CD4-positive, alpha-beta T cell (primary cell): ENCODE data around the gene PLLP. TPM values are rescaled to one million over a fixed set of nuclear protein-coding genes. Genes with fewer than 3 reads are reported as not detected.

ENCODE experiments used
- ATAC-seq: fragments of 200-7000 bp; cut with Tn5 transposase; one replicate; pipeline ENCODE4 v1.10.0; 2022; ENCODE audit warnings: mild to moderate bottlenecking; ENCODE audit not compliant: poor library complexity
- CTCF ChIA-PET: fragments of 350-600 bp; sonication (Branson Sonifier 250); formaldehyde crosslinking; loops from one replicate; lab custom pipeline; 2021; ENCODE audit warnings: antibody characterized with exemption, inconsistent platforms; lab: Charles Lee
- POLR2A ChIA-PET: fragments of 350-600 bp; sonication (Branson Sonifier 250); formaldehyde crosslinking; loops from one replicate; lab custom pipeline; 2021; ENCODE audit warnings: antibody characterized with exemption, inconsistent platforms; lab: Charles Lee
- DNase-seq, 14 experiments: peaks; one replicate each; pipeline ENCODE4 v3.0.0-alpha.2; 2013 to 2020; ENCODE audit warnings: mixed read lengths in 2 of 14
- H3K27ac ChIP-seq, 2 donors: one replicate each; pipeline versions ENCODE4 v1.5.1 to v1.7.0; 2013; ENCODE audit warnings: low read length in 2 of 2, low read depth in 1 of 2, mild to moderate bottlenecking in 1 of 2
- H3K27me3 ChIP-seq, 2 experiments: 1 replicate in 1 of 2; 2 replicates in 1 of 2; pipeline versions ENCODE4 v1.6.1 to v1.7.0; 2013; ENCODE audit warnings: low read length in 2 of 2, control low read depth in 1 of 2, mild to moderate bottlenecking in 1 of 2, moderate library complexity in 1 of 2; ENCODE audit not compliant: insufficient read depth in 2 of 2, control insufficient read depth in 1 of 2
- H3K36me3 ChIP-seq: one replicate; pipeline ENCODE4 v1.6.1; 2013; ENCODE audit warnings: low read length, control low read depth; ENCODE audit not compliant: insufficient read depth
- H3K4me1 ChIP-seq: one replicate; pipeline ENCODE4 v1.6.1; 2013; ENCODE audit warnings: low read length, control low read depth; ENCODE audit not compliant: insufficient read depth
- H3K4me3 ChIP-seq: one replicate; pipeline ENCODE4 v1.5.1; 2013; ENCODE audit warnings: mild to moderate bottlenecking, low read length, moderate library complexity
- H3K9me3 ChIP-seq, 2 experiments: 1 replicate in 1 of 2; 2 replicates in 1 of 2; pipeline versions ENCODE4 v1.6.1 to v1.7.0; 2013; ENCODE audit warnings: low read length in 2 of 2, mild to moderate bottlenecking in 2 of 2, control low read depth in 1 of 2, moderate library complexity in 1 of 2; ENCODE audit not compliant: control insufficient read depth in 1 of 2, insufficient read depth in 1 of 2
- H3K27ac Mint-ChIP-seq: one replicate; pipeline ENCODE4 v1.8.0; 2020; ENCODE audit warnings: mixed read lengths
- H3K27me3 Mint-ChIP-seq: one replicate; pipeline ENCODE4 v1.8.0; 2021; ENCODE audit warnings: mixed read lengths
- H3K36me3 Mint-ChIP-seq: one replicate; pipeline ENCODE4 v1.8.0; 2021; ENCODE audit warnings: low read depth, mixed read lengths
- H3K4me1 Mint-ChIP-seq: one replicate; pipeline ENCODE4 v1.8.0; 2021; ENCODE audit warnings: low read depth, mixed read lengths
- H3K4me3 Mint-ChIP-seq: one replicate; pipeline ENCODE4 v1.8.0; 2020; ENCODE audit warnings: mild to moderate bottlenecking, mixed read lengths
- H3K9me3 Mint-ChIP-seq: one replicate; pipeline ENCODE4 v1.8.0; 2020; ENCODE audit warnings: mixed read lengths
- intact Hi-C, 2 experiments: fragments of 100-400 bp; cut with DNase I in 1 of 2; cut with micrococcal nuclease in 1 of 2; formaldehyde crosslinking; loops; one replicate each; pipeline versions ENCODE4 v1.15.1 to v1.9.0; 2023 to 2025; cut with DNase I, micrococcal nuclease
- total RNA-seq, 174 experiments: library from RNA in 2 of 174; stranded (reverse) in 2 of 174; gene quantifications; one replicate each; pipeline ENCODE4 v1.2.3 and lab custom pipeline; 2021 to 2026
- TF ChIP-seq, protein P1 (sequence below): fragments of 200-600 bp; IDR thresholded peaks from one replicate; pipeline ENCODE4 v1.8.0; 2022; ENCODE audit warnings: antibody characterized with exemption, mild to moderate bottlenecking

PLLP gene
- total RNA-seq, 2 experiments from 2014 or later: 1.8 to 2.5 TPM

- H3K36me3 ChIP-seq: no peaks in the 10 kb centered on the region
- H3K4me1 ChIP-seq: peaks cover 54% of the 10 kb centered on the region
- peak overlapping the region; percentile 50 to 79 for H3K27ac ChIP-seq
- peak; percentile 91 for ATAC-seq
- peak overlapping the region; percentile 58 for H3K4me3 ChIP-seq
- no peaks in the 10 kb centered on the region for H3K9me3 ChIP-seq
- CTCF ChIA-PET: interaction anchor here (0.7 to 4.5 kb wide), 16 partner anchors 9 to 237 kb away, joined by 3 to 72 read pairs (median 5); partner anchors contain the start of genes ARL2BP, CCDC102A, CIAPIN1 and COQ9
- H3K27ac Mint-ChIP-seq: no peak overlapping the region
- H3K36me3 Mint-ChIP-seq: no peaks in the 10 kb centered on the region
- no peaks in the 10 kb centered on the region for H3K9me3 Mint-ChIP-seq
- intact Hi-C loops: loop anchor here (1.0 to 5.0 kb wide), 10 partner anchors 16 to 432 kb away; partner anchors contain the start of genes ARL2BP (in 1 of the 2), PLLP (in 1 of the 2), POLR2C (in 1 of the 2) and PSME3IP1 (in 1 of the 2)
- TF ChIP-seq, protein P1, sequence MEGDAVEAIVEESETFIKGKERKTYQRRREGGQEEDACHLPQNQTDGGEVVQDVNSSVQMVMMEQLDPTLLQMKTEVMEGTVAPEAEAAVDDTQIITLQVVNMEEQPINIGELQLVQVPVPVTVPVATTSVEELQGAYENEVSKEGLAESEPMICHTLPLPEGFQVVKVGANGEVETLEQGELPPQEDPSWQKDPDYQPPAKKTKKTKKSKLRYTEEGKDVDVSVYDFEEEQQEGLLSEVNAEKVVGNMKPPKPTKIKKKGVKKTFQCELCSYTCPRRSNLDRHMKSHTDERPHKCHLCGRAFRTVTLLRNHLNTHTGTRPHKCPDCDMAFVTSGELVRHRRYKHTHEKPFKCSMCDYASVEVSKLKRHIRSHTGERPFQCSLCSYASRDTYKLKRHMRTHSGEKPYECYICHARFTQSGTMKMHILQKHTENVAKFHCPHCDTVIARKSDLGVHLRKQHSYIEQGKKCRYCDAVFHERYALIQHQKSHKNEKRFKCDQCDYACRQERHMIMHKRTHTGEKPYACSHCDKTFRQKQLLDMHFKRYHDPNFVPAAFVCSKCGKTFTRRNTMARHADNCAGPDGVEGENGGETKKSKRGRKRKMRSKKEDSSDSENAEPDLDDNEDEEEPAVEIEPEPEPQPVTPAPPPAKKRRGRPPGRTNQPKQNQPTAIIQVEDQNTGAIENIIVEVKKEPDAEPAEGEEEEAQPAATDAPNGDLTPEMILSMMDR: peak; percentile 88
- H3K27me3 ChIP-seq: no peaks in the 10 kb centered on the region
- no peaks in the 10 kb centered on the region for H3K27me3 Mint-ChIP-seq
- no peak overlapping the region for H3K4me3 Mint-ChIP-seq
- POLR2A ChIA-PET: interaction anchor here (1.2 to 2.8 kb wide), 13 partner anchors 11 to 435 kb away, joined by 3 to 31 read pairs (median 7); partner anchors contain the start of genes ARL2BP, CIAPIN1, COQ9 and KATNB1
- H3K4me1 Mint-ChIP-seq: peaks cover 16% of the 10 kb centered on the region
- DNase-seq: peak; percentile 97 to 100 (median 99)
These were observed 16.1 kb upstream of the PLLP start for GRCh38 chr16:57300387-57301125.

DNA sequence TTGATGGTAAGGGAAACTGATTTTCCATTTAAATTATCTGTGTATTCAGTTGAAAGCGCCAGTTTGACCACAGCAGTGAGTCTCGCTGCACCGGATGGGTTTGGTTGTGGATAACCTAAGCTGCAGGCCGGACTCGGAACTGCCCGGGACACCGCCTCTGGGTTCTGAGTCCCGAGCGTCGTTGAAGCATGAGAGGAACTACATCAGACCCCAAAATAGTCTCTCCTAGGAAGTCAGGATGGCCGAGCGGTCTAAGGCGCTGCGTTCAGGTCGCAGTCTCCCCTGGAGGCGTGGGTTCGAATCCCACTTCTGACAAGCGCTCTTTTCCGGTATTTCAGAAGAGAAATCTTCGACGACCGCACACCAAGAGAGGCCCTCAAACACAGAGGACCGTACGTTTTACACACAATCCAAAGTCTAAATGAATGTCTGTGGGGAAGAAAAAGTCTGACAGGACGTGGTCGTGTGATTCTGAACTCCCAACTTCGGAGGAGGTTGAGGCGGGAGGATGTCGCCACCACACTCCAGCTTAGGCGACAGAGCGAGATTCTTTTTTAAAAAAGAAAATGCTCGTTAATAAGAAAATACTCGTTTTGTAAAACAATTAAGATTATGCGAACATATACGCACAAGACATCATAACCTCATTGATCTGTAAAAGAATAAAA lies 15.4 kb upstream of the PLLP start:
- ChIA-PET CTCF (interaction anchor here (0.7 to 4.5 kb wide), 12 partner anchors 14 to 237 kb away, joined by 3 to 72 read pairs (median 4); partner anchors contain the start of genes ARL2BP, CCDC102A and POLR2C), POLR2A (interaction anchor here (1.2 to 2.8 kb wide), 13 partner anchors 10 to 435 kb away, joined by 3 to 31 read pairs (median 7); partner anchors contain the start of genes ARL2BP, CIAPIN1, COQ9 and DOK4)
- Histone ChIP-seq H3K27me3 (no peaks in the 10 kb centered on the region), H3K4me3 (peak overlapping the region; percentile 58), H3K4me1 (peaks cover 54% of the 10 kb centered on the region), H3K9me3 (no peaks in the 10 kb centered on the region), H3K36me3 (no peaks in the 10 kb centered on the region), H3K27ac (peak overlapping the region; percentile 50 to 79)
- Mint-ChIP-seq H3K36me3 (no peaks in the 10 kb centered on the region), H3K9me3 (no peaks in the 10 kb centered on the region), H3K4me1 (peaks cover 16% of the 10 kb centered on the region), H3K4me3 (no peak overlapping the region), H3K27ac (no peak overlapping the region), H3K27me3 (no peaks in the 10 kb centered on the region)
- TF ChIP-seq, protein P1: no peak
- ATAC-seq (peak; percentile 37), DNase-seq (peak; percentile 63 to 93 (median 80))
- intact Hi-C loops: loop anchor here (1.0 to 5.0 kb wide), 13 partner anchors 15 to 432 kb away; partner anchors contain the start of genes PSME3IP1 (in 2 of the 2), RSPRY1 (in 2 of the 2), ARL2BP (in 1 of the 2) and PLLP (in 1 of the 2)
